HT1080 (cell line): ENCODE results near the gene MED15. TPM values are rescaled to one million over a fixed set of nuclear protein-coding genes. Genes with fewer than 3 reads are reported as not detected.

Experiments used
- small RNA-seq: library from RNA; depleted of rRNA; stranded (forward); fragments of <200 nt; gene quantifications from one replicate; pipeline ENCODE3, GENCODE V24; 2014
- total RNA-seq: library from RNA; depleted of rRNA; stranded (reverse); fragments of >200 nt; shearing (Covaris generic); gene quantifications from 2 replicates; pipeline ENCODE4 v1.2.3, GENCODE V29; 2014; rRNA removed

The MED15 gene
- total RNA-seq, 1 experiment from 2014 or later: 59.4 TPM

Small RNA genes lying within 50 kb of the gene (small RNA-seq; reads per million reads assigned to genes)
- gene IGLL4P (not detected), gene RF00019 (not detected), gene RN7SL812P (not detected), gene RNY1P9 (not detected)

Other genes starting within 250 kb of the MED15 start
- gene RTN4R, start 239.3 kb upstream of the MED15 start, total RNA-seq: 2.7 and 4.9 TPM in 2 replicates
- gene DGCR6L, start 187.6 kb upstream of the MED15 start, total RNA-seq: 56.4 and 66.5 TPM in 2 replicates
- gene ZNF74, start 113.5 kb upstream of the MED15 start, total RNA-seq: 11.7 and 11.8 TPM in 2 replicates
- gene SCARF2, start 69.8 kb upstream of the MED15 start, total RNA-seq: 46.0 and 50.1 TPM in 2 replicates
- gene KLHL22, start 11.8 kb upstream of the MED15 start, total RNA-seq: 5.7 and 7.9 TPM in 2 replicates